GM21381 (cell line): ENCODE measurements around the gene SORL1.
A peak's percentile ranks its signal among the peaks of the same experiment; 100 is the strongest.

ENCODE experiments used
- ATAC-seq: cut with Tn5 transposase; IDR thresholded peaks from one replicate; pipeline ENCODE4 v1.9.1; 2021; ENCODE audit warnings: mild to moderate bottlenecking, moderate library complexity; ENCODE audit not compliant: unreplicated experiment

SORL1 gene

GRCh38 chr11:121429556-121429955 lies 22.6 kb upstream of the SORL1 start:
- no peak for ATAC-seq

GRCh38 chr11:121431820-121432526 lies 20.1 kb upstream of the SORL1 start:
- no peak for ATAC-seq

- no peak for ATAC-seq
These were observed 17.0 kb upstream of the SORL1 start for GRCh38 chr11:121435132-121435531.

GRCh38 chr11:121435551-121436511 lies 16.3 kb upstream of the SORL1 start:
- ATAC-seq: no peak

- ATAC-seq: no peak
These were observed 15.0 kb upstream of the SORL1 start for GRCh38 chr11:121437018-121437685.

- ATAC-seq: no peak
These were observed 14.4 kb upstream of the SORL1 start for GRCh38 chr11:121437686-121438078.

- ATAC-seq: no peak
These were observed 12.8 kb upstream of the SORL1 start for GRCh38 chr11:121439337-121439736.

GRCh38 chr11:121439759-121440158 lies 12.4 kb upstream of the SORL1 start:
- ATAC-seq: no peak

- no peak for ATAC-seq
These were observed 10.6 kb upstream of the SORL1 start for GRCh38 chr11:121441521-121441920.

GRCh38 chr11:121443688-121444275 lies 8.3 kb upstream of the SORL1 start:
- no peak for ATAC-seq

- no peak for ATAC-seq
These were observed 7.6 kb upstream of the SORL1 start for GRCh38 chr11:121444526-121444925.

- no peak for ATAC-seq
These were observed 6.9 kb upstream of the SORL1 start for GRCh38 chr11:121445071-121445768.

- no peak for ATAC-seq
These were observed 5.4 kb upstream of the SORL1 start for GRCh38 chr11:121446752-121447156.

- no peak for ATAC-seq
These were observed 4.1 kb upstream of the SORL1 start for GRCh38 chr11:121448011-121448410.

GRCh38 chr11:121448431-121448941 lies 3.6 kb upstream of the SORL1 start:
- no peak for ATAC-seq

GRCh38 chr11:121449123-121449522 lies 3.0 kb upstream of the SORL1 start:
- ATAC-seq: no peak

- no peak for ATAC-seq
These were observed 2.5 kb upstream of the SORL1 start for GRCh38 chr11:121449626-121450025.

- no peak for ATAC-seq
These were observed 1.7 kb upstream of the SORL1 start for GRCh38 chr11:121450401-121450800.

- peak; percentile 2 for ATAC-seq
These were observed 732 bp upstream of the SORL1 start for GRCh38 chr11:121451178-121451985.
